K562 (cell line): ENCODE data around the gene GDAP1L1. TPM values are rescaled to one million over a fixed set of nuclear protein-coding genes. Genes with fewer than 3 reads are reported as not detected.
A peak's percentile ranks its signal among the peaks of the same experiment; 100 is the strongest.

Experiments
- CHAMP1 ChIP-seq: fragments of 450-650 bp; IDR thresholded peaks from 2 replicates; pipeline ENCODE4 v1.6.1; 2016; ENCODE audit warnings: mild to moderate bottlenecking
- E2F5 ChIP-seq: sonication (generic); formaldehyde crosslinking; IDR thresholded peaks from 2 replicates; pipeline ENCODE4 v1.8.0; 2022; ENCODE audit warnings: mild to moderate bottlenecking, missing genetic modification reagents
- MAX ChIP-seq: sonication (generic); formaldehyde crosslinking; IDR thresholded peaks from 2 replicates; pipeline ENCODE4 v1.9.0; 2022; ENCODE audit warnings: mild to moderate bottlenecking, missing genetic modification reagents
- MEIS2 ChIP-seq: fragments of 450-650 bp; IDR thresholded peaks from 2 replicates; pipeline ENCODE4 v1.6.1; 2014; ENCODE audit warnings: mild to moderate bottlenecking; ENCODE audit not compliant: partially characterized antibody
- MITF ChIP-seq: IDR thresholded peaks from 2 replicates; pipeline ENCODE4 v1.6.1; 2014; ENCODE audit warnings: antibody characterized with exemption
- MNT ChIP-seq, 2 experiments: fragments of 450-650 bp; conservative IDR thresholded peaks; 2 replicates each; pipeline ENCODE4 v1.6.1; 2017; ENCODE audit warnings: mild to moderate bottlenecking in 2 of 2, moderate library complexity in 2 of 2
- POLR2G ChIP-seq: fragments of 200-400 bp; formaldehyde crosslinking; IDR thresholded peaks from 2 replicates; pipeline ENCODE4 v1.6.1; 2017; ENCODE audit warnings: low read depth, mild to moderate bottlenecking, antibody characterized with exemption, low read length, moderate library complexity
- RFX1 ChIP-seq: fragments of 450-650 bp; IDR thresholded peaks from 2 replicates; pipeline ENCODE4 v1.6.1; 2016; ENCODE audit warnings: mild to moderate bottlenecking, moderate library complexity
- ZNF407 ChIP-seq: fragments of 450-650 bp; IDR thresholded peaks from 2 replicates; pipeline ENCODE4 v1.6.1; 2016; ENCODE audit warnings: low read depth
- polyA plus RNA-seq, 8 experiments: library from polyadenylated mRNA; depleted of rRNA in 4 of 8; stranded (reverse) in 5 of 8; unstranded in 3 of 8; fragments of >200 nt; fragmentation: Nextera tagmentation in 2 of 8; fragmentation: Illumina TruSeq in 1 of 8; extraction: Ambion mirVana in 2 of 8; extraction: Trizol in 1 of 8; gene quantifications; 2 replicates each; pipeline versions ENCODE4 v1.2.1 to v1.2.3, GENCODE V29; 2011 to 2014; ENCODE audit warnings: inconsistent platforms in 1 of 8, missing spikeins in 1 of 8
- total RNA-seq, 7 experiments: library from RNA; depleted of rRNA in 6 of 7; stranded (reverse); fragments of >200 nt in 6 of 7; fragmentation: Illumina TruSeq in 2 of 7; extraction: Trizol in 2 of 7; gene quantifications; 2 replicates each; pipeline versions ENCODE4 v1.2.1 to v1.2.3, GENCODE V29; 2011 to 2021; ENCODE audit warnings: low replicate concordance in 1 of 7

GDAP1L1 gene
- total and polyA plus RNA-seq, 9 of the 15 experiments (the other 6 are each of a cell fraction or from before 2014, with no cell fraction given): 0.06 to 0.40 (median 0.19) TPM; not detected in 5

- peak; percentile 98 for TF ChIP-seq ZNF407
- TF ChIP-seq RFX1: no peak
- no peak for TF ChIP-seq CHAMP1
- peak; percentile 72 for TF ChIP-seq POLR2G
- peak; percentile 88 for TF ChIP-seq MEIS2
- 0 out of 2 replicates have a peak, but pooled peaks have one; percentile 75 for TF ChIP-seq E2F5 (CRISPR knock-in tag)
- peak; percentile 83 for TF ChIP-seq MAX (CRISPR knock-in tag)
- TF ChIP-seq MNT (conservative IDR thresholded peaks at IDR 0.05): peak; percentile 73 to 83
- TF ChIP-seq MITF: peak; percentile 86
Measured at GRCh38 chr20:44310664-44311639, 63.8 kb downstream of the GDAP1L1 start, which contains the start of gene FITM2 (continued).
